Vagina (tissue), 2 donors: Measurements from ENCODE around the gene LAG3. TPM values are rescaled to one million over a fixed set of nuclear protein-coding genes. Genes with fewer than 3 reads are reported as not detected.

Source experiments
- DNase-seq, 2 donors: peaks; one replicate each; pipeline ENCODE4 v3.0.0-alpha.2; 2017; ENCODE audit errors: extremely low spot score in 2 of 2
- H3K27ac ChIP-seq: fragments of 200-600 bp; sonication (generic); one replicate; pipeline ENCODE4 v1.5.1; 2019
- H3K27me3 ChIP-seq: fragments of 200-600 bp; sonication (generic); one replicate; pipeline ENCODE4 v1.5.1; 2019
- H3K36me3 ChIP-seq, 2 donors: fragments of 200-600 bp; sonication (generic); one replicate each; pipeline ENCODE4 v1.5.1; 2017 to 2019
- H3K4me1 ChIP-seq: fragments of 200-600 bp; sonication (generic); one replicate; pipeline ENCODE4 v1.5.1; 2019
- H3K4me3 ChIP-seq, 2 donors: fragments of 200-600 bp; sonication (generic); 1 replicate in 1 of 2; 2 replicates in 1 of 2; pipeline ENCODE4 v1.5.1; 2016 to 2019
- H3K9me3 ChIP-seq: fragments of 200-600 bp; sonication (generic); one replicate; pipeline ENCODE4 v1.5.1; 2019
- CTCF ChIP-seq, 3 experiments: fragments of 450-650 bp in 2 of 3; fragments of 200-600 bp in 1 of 3; sonication (generic) in 1 of 3; IDR thresholded peaks; one replicate each; pipeline ENCODE4 v1.5.1; 2017 to 2019; ENCODE audit warnings: antibody characterized with exemption in 3 of 3, mild to moderate bottlenecking in 2 of 3, moderate library complexity in 2 of 3
- POLR2A ChIP-seq, 2 donors: fragments of 450-650 bp; IDR thresholded peaks; one replicate each; pipeline ENCODE4 v1.6.1; 2017; ENCODE audit warnings: antibody characterized with exemption in 2 of 2, mild to moderate bottlenecking in 2 of 2, moderate library complexity in 2 of 2
- POLR2AphosphoS5 ChIP-seq, 2 donors: sonication (generic); formaldehyde crosslinking; IDR thresholded peaks; one replicate each; pipeline ENCODE4 v1.9.0; 2017; ENCODE audit warnings: antibody characterized with exemption in 2 of 2, mild to moderate bottlenecking in 2 of 2, low read depth in 1 of 2; ENCODE audit not compliant: insufficient read depth in 1 of 2
- intact Hi-C: fragments of 100-400 bp; cut with DNase I; formaldehyde crosslinking; loops from one replicate; pipeline ENCODE4 v1.15.1; 2023
- total RNA-seq: library from RNA; depleted of rRNA; stranded (reverse); fragments of >200 nt; gene quantifications from one replicate; pipeline ENCODE4 v1.2.3, GENCODE V29; 2016

Gene LAG3
- total RNA-seq, 1 donor from 2014 or later: 10.3 TPM

DNA sequence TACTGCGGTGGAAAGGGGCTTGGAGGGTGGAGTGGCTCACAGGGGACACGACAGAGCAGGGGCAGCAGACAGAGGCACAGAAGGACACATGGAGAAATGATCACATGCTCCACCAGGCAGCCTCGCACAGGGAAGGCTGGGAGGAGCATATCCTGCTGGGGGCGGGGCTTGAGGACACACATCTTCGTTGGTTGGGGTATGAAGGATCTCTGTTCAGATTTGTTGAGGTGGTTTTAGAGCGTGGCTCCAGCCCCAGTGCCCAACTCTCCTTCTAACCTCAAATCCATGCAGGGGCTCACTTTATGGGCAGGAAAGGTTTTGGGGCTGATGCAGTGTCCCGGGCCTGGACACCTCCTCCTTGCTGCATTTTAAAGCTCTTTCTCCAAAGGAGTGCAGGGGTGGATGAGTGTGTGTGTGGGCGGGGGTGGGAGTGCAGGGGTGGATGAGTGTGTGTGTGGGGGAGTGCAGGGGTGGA lies 55.2 kb downstream of the LAG3 start:
- Histone ChIP-seq H3K27me3 (no peaks in the 10 kb centered on the region), H3K36me3 (no peaks in the 10 kb centered on the region), H3K27ac (peak overlapping the region; percentile 92), H3K4me3 (peak overlapping the region; percentile 90), H3K9me3 (no peaks in the 10 kb centered on the region), H3K4me1 (peaks cover 45% of the 10 kb centered on the region)
- no peak for TF ChIP-seq CTCF (IDR thresholded peaks at IDR 0.05)
- TF ChIP-seq POLR2A (IDR thresholded peaks at IDR 0.05): no peak
- TF ChIP-seq POLR2AphosphoS5 (IDR thresholded peaks at IDR 0.05; ENCODE audit: insufficient read depth in 1 of 2, low read depth in 1 of 2): peak; percentile 41 to 68
- intact Hi-C loops: loop anchor here (2.0 to 5.0 kb wide), 4 partner anchors 49 to 210 kb away; partner anchors contain the start of genes MLF2 and PTMS
- DNase-seq: peak in 1 of 2 donors; percentile 95

Other genes with a start within 250 kb of the LAG3 start
- gene GAPDH, start 238.0 kb upstream of the LAG3 start, total RNA-seq: 2,297 TPM
- 21.1 TPM for gene IFFO1, start 216.5 kb upstream of the LAG3 start, total RNA-seq
- gene NOP2, start 204.2 kb upstream of the LAG3 start, total RNA-seq: 43.0 TPM
- 152 TPM for gene CHD4, start 165.1 kb upstream of the LAG3 start, total RNA-seq
- 7.4 TPM for gene LPAR5, start 136.6 kb upstream of the LAG3 start, total RNA-seq
- 0.74 TPM for gene ACRBP, start 125.1 kb upstream of the LAG3 start, total RNA-seq
- gene ING4, start 109.4 kb upstream of the LAG3 start, total RNA-seq: 45.7 TPM
- 31.9 TPM for gene ZNF384, start 83.1 kb upstream of the LAG3 start, total RNA-seq
- gene PIANP, start 71.7 kb upstream of the LAG3 start, total RNA-seq: 5.6 TPM
- 35.4 TPM for gene COPS7A, start 48.5 kb upstream of the LAG3 start, total RNA-seq
- 150 TPM for gene MLF2, start 19.4 kb upstream of the LAG3 start, total RNA-seq
- gene PTMS, start 6.2 kb upstream of the LAG3 start, total RNA-seq: 132 TPM
- gene CD4, start 17.0 kb downstream of the LAG3 start, total RNA-seq: 14.2 TPM
- gene GPR162, start 49.3 kb downstream of the LAG3 start, total RNA-seq: 3.2 TPM
- 37.3 TPM for gene P3H3, start 55.9 kb downstream of the LAG3 start, total RNA-seq
- 5.2 TPM for gene GNB3, start 68.4 kb downstream of the LAG3 start, total RNA-seq
- 8.6 TPM for gene CDCA3, start 78.8 kb downstream of the LAG3 start, total RNA-seq
- 36.6 TPM for gene USP5, start 79.6 kb downstream of the LAG3 start, total RNA-seq
- gene TPI1, start 95.0 kb downstream of the LAG3 start, total RNA-seq: 274 TPM
- 3.2 TPM for gene SPSB2, start 100.8 kb downstream of the LAG3 start, total RNA-seq
- 8.6 TPM for gene LRRC23, start 132.3 kb downstream of the LAG3 start, total RNA-seq
- gene ENO2, start 142.1 kb downstream of the LAG3 start, total RNA-seq: 20.1 TPM
- gene ATN1, start 155.4 kb downstream of the LAG3 start, total RNA-seq: 92.1 TPM
- not detected for gene RNU7-1, start 171.3 kb downstream of the LAG3 start, total RNA-seq
- gene C12orf57, start 171.5 kb downstream of the LAG3 start, total RNA-seq: 760 TPM
- gene PTPN6, start 178.8 kb downstream of the LAG3 start, total RNA-seq: 17.4 TPM
- 199 TPM for gene PHB2, start 198.1 kb downstream of the LAG3 start, total RNA-seq
- 21.9 TPM for gene EMG1, start 198.4 kb downstream of the LAG3 start, total RNA-seq
- 42.0 TPM for gene LPCAT3, start 246.0 kb downstream of the LAG3 start, total RNA-seq